PFSK-1 (cell line): ENCODE results near the gene TTC12.

Experiments
- REST ChIP-seq, 2 experiments: IDR thresholded peaks; 2 replicates each; pipeline versions ENCODE4 v1.6.1 to v1.8.0; 2011 to 2012; ENCODE audit warnings: low read depth in 2 of 2, low read length in 2 of 2, control low read depth in 1 of 2, inconsistent platforms in 1 of 2, mild to moderate bottlenecking in 1 of 2, moderate library complexity in 1 of 2; ENCODE audit not compliant: insufficient read depth in 1 of 2
- SIN3A ChIP-seq: IDR thresholded peaks from 2 replicates; pipeline ENCODE4 v1.6.1; 2012; ENCODE audit warnings: mild to moderate bottlenecking, low read length, moderate library complexity, borderline replicate concordance; ENCODE audit not compliant: insufficient read depth

GRCh38 chr11:113370634-113371033, 56.3 kb downstream of the TTC12 start:
- no peak for TF ChIP-seq REST (IDR thresholded peaks at IDR 0.05; ENCODE audit: insufficient read depth in 1 of 2, low read depth in 2 of 2, low read length in 2 of 2)
- TF ChIP-seq SIN3A = no peak
